Epithelial cell of esophagus (primary cell): ENCODE data around the gene MAPT.
A peak's percentile ranks its signal among the peaks of the same experiment; 100 is the strongest.
"Not testable (repeated sequence)": the region's sequence is repeated elsewhere in the genome, so short reads cannot be mapped to it uniquely, and the experiment has no call there.

Experiments
- DNase-seq: peaks from one replicate; pipeline ENCODE4 v3.0.0; 2010; ENCODE audit warnings: low read depth
- H3K4me3 ChIP-seq: 2 replicates; pipeline ENCODE4 v1.5.1; 2011; ENCODE audit warnings: mild to moderate bottlenecking, low read length, control low read depth
- CTCF ChIP-seq: IDR thresholded peaks from 2 replicates; pipeline ENCODE4 v1.5.1; 2011; ENCODE audit warnings: low read depth, mild to moderate bottlenecking, low read length, control low read depth, inconsistent platforms; ENCODE audit not compliant: insufficient read depth; ENCODE audit errors: missing control alignments

Gene MAPT

GRCh38 chr17:46009681-46010596 lies 115.6 kb downstream of the MAPT start:
- TF ChIP-seq CTCF, result no peak
- peak; percentile 69 for DNase-seq
- H3K4me3 ChIP-seq, result no peak overlapping the region

GRCh38 chr17:46010597-46011186 lies 116.3 kb downstream of the MAPT start:
- TF ChIP-seq CTCF, result no peak
- no peak overlapping the region for H3K4me3 ChIP-seq
- DNase-seq, result no peak

GRCh38 chr17:46011711-46012505 lies 117.6 kb downstream of the MAPT start:
- TF ChIP-seq CTCF, result no peak
- DNase-seq, result no peak
- H3K4me3 ChIP-seq, result no peak overlapping the region

GRCh38 chr17:46012506-46013079 lies 118.2 kb downstream of the MAPT start:
- TF ChIP-seq CTCF, result no peak

GRCh38 chr17:46013127-46013501 lies 118.8 kb downstream of the MAPT start:
- no peak for DNase-seq
- no peak for TF ChIP-seq CTCF
- no peak overlapping the region for H3K4me3 ChIP-seq

More at GRCh38 chr17:46012506-46013079, 118.2 kb downstream of the MAPT start:
- DNase-seq, result no peak
- H3K4me3 ChIP-seq, result no peak overlapping the region

GRCh38 chr17:46013502-46014165 lies 119.3 kb downstream of the MAPT start:
- peak; percentile 51 for DNase-seq
- TF ChIP-seq CTCF, result no peak
- no peak overlapping the region for H3K4me3 ChIP-seq

- not testable (repeated sequence) for H3K4me3 ChIP-seq, DNase-seq
Measured at GRCh38 chr17:46019408-46019925, 125.1 kb downstream of the MAPT start.
